ENCODE measurements around the gene SMYD3. TPM values are rescaled to one million over a fixed set of nuclear protein-coding genes. Genes with fewer than 3 reads are reported as not detected.

SMYD3 gene
- total and polyA plus RNA-seq, 9 of the 15 experiments (the other 6 are each of a cell fraction or from before 2014, with no cell fraction given): 128 to 440 (median 197) TPM

DNA sequence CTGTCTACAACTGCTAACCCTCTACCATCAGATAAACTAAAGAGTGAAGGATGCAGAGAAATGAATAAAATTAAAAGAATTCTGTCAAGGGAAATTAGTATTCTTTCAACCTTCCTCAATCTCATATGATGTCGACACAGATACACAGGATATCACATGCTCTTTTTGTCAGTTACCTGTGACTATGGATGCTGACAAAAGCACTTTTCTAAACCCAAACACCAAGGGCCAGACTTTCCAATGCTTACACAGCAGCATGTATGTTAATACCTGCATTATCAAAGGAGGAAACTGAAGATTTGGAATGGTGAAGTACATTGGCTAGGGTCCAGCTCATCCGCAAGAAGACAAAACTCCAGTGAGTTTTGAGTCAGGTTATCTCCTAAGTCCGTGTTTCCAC is 294.0 kb downstream of the SMYD3 start (continued):
- TF ChIP-seq, protein P1, sequence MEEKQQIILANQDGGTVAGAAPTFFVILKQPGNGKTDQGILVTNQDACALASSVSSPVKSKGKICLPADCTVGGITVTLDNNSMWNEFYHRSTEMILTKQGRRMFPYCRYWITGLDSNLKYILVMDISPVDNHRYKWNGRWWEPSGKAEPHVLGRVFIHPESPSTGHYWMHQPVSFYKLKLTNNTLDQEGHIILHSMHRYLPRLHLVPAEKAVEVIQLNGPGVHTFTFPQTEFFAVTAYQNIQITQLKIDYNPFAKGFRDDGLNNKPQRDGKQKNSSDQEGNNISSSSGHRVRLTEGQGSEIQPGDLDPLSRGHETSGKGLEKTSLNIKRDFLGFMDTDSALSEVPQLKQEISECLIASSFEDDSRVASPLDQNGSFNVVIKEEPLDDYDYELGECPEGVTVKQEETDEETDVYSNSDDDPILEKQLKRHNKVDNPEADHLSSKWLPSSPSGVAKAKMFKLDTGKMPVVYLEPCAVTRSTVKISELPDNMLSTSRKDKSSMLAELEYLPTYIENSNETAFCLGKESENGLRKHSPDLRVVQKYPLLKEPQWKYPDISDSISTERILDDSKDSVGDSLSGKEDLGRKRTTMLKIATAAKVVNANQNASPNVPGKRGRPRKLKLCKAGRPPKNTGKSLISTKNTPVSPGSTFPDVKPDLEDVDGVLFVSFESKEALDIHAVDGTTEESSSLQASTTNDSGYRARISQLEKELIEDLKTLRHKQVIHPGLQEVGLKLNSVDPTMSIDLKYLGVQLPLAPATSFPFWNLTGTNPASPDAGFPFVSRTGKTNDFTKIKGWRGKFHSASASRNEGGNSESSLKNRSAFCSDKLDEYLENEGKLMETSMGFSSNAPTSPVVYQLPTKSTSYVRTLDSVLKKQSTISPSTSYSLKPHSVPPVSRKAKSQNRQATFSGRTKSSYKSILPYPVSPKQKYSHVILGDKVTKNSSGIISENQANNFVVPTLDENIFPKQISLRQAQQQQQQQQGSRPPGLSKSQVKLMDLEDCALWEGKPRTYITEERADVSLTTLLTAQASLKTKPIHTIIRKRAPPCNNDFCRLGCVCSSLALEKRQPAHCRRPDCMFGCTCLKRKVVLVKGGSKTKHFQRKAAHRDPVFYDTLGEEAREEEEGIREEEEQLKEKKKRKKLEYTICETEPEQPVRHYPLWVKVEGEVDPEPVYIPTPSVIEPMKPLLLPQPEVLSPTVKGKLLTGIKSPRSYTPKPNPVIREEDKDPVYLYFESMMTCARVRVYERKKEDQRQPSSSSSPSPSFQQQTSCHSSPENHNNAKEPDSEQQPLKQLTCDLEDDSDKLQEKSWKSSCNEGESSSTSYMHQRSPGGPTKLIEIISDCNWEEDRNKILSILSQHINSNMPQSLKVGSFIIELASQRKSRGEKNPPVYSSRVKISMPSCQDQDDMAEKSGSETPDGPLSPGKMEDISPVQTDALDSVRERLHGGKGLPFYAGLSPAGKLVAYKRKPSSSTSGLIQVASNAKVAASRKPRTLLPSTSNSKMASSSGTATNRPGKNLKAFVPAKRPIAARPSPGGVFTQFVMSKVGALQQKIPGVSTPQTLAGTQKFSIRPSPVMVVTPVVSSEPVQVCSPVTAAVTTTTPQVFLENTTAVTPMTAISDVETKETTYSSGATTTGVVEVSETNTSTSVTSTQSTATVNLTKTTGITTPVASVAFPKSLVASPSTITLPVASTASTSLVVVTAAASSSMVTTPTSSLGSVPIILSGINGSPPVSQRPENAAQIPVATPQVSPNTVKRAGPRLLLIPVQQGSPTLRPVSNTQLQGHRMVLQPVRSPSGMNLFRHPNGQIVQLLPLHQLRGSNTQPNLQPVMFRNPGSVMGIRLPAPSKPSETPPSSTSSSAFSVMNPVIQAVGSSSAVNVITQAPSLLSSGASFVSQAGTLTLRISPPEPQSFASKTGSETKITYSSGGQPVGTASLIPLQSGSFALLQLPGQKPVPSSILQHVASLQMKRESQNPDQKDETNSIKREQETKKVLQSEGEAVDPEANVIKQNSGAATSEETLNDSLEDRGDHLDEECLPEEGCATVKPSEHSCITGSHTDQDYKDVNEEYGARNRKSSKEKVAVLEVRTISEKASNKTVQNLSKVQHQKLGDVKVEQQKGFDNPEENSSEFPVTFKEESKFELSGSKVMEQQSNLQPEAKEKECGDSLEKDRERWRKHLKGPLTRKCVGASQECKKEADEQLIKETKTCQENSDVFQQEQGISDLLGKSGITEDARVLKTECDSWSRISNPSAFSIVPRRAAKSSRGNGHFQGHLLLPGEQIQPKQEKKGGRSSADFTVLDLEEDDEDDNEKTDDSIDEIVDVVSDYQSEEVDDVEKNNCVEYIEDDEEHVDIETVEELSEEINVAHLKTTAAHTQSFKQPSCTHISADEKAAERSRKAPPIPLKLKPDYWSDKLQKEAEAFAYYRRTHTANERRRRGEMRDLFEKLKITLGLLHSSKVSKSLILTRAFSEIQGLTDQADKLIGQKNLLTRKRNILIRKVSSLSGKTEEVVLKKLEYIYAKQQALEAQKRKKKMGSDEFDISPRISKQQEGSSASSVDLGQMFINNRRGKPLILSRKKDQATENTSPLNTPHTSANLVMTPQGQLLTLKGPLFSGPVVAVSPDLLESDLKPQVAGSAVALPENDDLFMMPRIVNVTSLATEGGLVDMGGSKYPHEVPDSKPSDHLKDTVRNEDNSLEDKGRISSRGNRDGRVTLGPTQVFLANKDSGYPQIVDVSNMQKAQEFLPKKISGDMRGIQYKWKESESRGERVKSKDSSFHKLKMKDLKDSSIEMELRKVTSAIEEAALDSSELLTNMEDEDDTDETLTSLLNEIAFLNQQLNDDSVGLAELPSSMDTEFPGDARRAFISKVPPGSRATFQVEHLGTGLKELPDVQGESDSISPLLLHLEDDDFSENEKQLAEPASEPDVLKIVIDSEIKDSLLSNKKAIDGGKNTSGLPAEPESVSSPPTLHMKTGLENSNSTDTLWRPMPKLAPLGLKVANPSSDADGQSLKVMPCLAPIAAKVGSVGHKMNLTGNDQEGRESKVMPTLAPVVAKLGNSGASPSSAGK (IDR thresholded peaks at IDR 0.05): 0 out of 2 replicates have a peak, but pooled peaks have one; percentile 11

All from K562 (cell line).